LNCAP (cell line): Measurements from ENCODE around the gene IL22RA1.

ENCODE experiments used
- CTCF ChIP-seq: fragments of 450-650 bp; IDR thresholded peaks from 2 replicates; pipeline ENCODE4 v1.5.1; 2017; ENCODE audit warnings: mild to moderate bottlenecking

IL22RA1 gene

GRCh38 chr1:24141311-24141997 lies 1.5 kb downstream of the IL22RA1 start:
- no peak for TF ChIP-seq CTCF

- no peak for TF ChIP-seq CTCF
Measured at GRCh38 chr1:24140741-24141181, 2.2 kb downstream of the IL22RA1 start.

- no peak for TF ChIP-seq CTCF
Measured at GRCh38 chr1:24139841-24140425, 3.0 kb downstream of the IL22RA1 start.

GRCh38 chr1:24139222-24139489 lies 3.8 kb downstream of the IL22RA1 start:
- TF ChIP-seq CTCF, result no peak

- TF ChIP-seq CTCF, result no peak
Measured at GRCh38 chr1:24138476-24139221, 4.3 kb downstream of the IL22RA1 start.

GRCh38 chr1:24136956-24137539 lies 5.9 kb downstream of the IL22RA1 start:
- TF ChIP-seq CTCF, result no peak

GRCh38 chr1:24134376-24134775 lies 8.6 kb downstream of the IL22RA1 start:
- TF ChIP-seq CTCF, result no peak
